SK-N-SH treated with all-trans-retinoic acid at 6 μM for 48 hours (cell line): ENCODE measurements around the gene PFKFB2.

ENCODE experiments used
- ATAC-seq: fragments of 200-7000 bp; cut with Tn5 transposase; 3 replicates; pipeline ENCODE4 v1.9.1; 2020; ENCODE audit warnings: mild to moderate bottlenecking, moderate library complexity
- ARNTL ChIP-seq: fragments of 450-650 bp; formaldehyde crosslinking; IDR thresholded peaks from 2 replicates; pipeline ENCODE4 v1.5.0; 2020; ENCODE audit warnings: low read depth, mild to moderate bottlenecking, moderate library complexity, borderline replicate concordance
- CSDC2 ChIP-seq: fragments of 250-450 bp; sonication (Bioruptor Pico); IDR thresholded peaks from 2 replicates; pipeline ENCODE4 v1.5.0; 2020; ENCODE audit warnings: mild to moderate bottlenecking, moderate library complexity
- ESRRG ChIP-seq: fragments of 250-450 bp; sonication (Bioruptor Pico); IDR thresholded peaks from 2 replicates; pipeline ENCODE4 v1.6.1; 2021; ENCODE audit warnings: mild to moderate bottlenecking
- ISL1 ChIP-seq: fragments of 250-450 bp; sonication (Bioruptor Pico); IDR thresholded peaks from 2 replicates; pipeline ENCODE4 v2.1.2; 2022; ENCODE audit warnings: mild to moderate bottlenecking, moderate library complexity
- OSR1 ChIP-seq: fragments of 250-450 bp; sonication (Bioruptor Pico); IDR thresholded peaks from 2 replicates; pipeline ENCODE4 v1.8.0; 2022; ENCODE audit warnings: moderate library complexity, mild to moderate bottlenecking, inconsistent platforms
- RARB ChIP-seq: fragments of 250-450 bp; sonication (Bioruptor Pico); IDR thresholded peaks from 2 replicates; pipeline ENCODE4 v1.8.0; 2021; ENCODE audit warnings: mild to moderate bottlenecking, moderate library complexity
- SNAI2 ChIP-seq: fragments of 250-450 bp; sonication (Bioruptor Pico); IDR thresholded peaks from 2 replicates; pipeline ENCODE4 v1.5.0; 2020; ENCODE audit warnings: mild to moderate bottlenecking, moderate library complexity
- TOX ChIP-seq: fragments of 250-450 bp; sonication (Bioruptor Pico); IDR thresholded peaks from 2 replicates; pipeline ENCODE4 v1.8.0; 2021; ENCODE audit warnings: mild to moderate bottlenecking, moderate library complexity, borderline replicate concordance
- ZC3H10 ChIP-seq: fragments of 250-450 bp; sonication (Bioruptor Pico); IDR thresholded peaks from 2 replicates; pipeline ENCODE4 v1.5.1; 2021; ENCODE audit warnings: mild to moderate bottlenecking, moderate library complexity
- ZFP3 ChIP-seq: fragments of 250-450 bp; sonication (Bioruptor Pico); IDR thresholded peaks from 2 replicates; pipeline ENCODE4 v1.5.0; 2020; ENCODE audit warnings: mild to moderate bottlenecking, moderate library complexity
- ZFP30 ChIP-seq: fragments of 450-650 bp; formaldehyde crosslinking; IDR thresholded peaks from 2 replicates; pipeline ENCODE4 v1.5.0; 2022; ENCODE audit warnings: mild to moderate bottlenecking, moderate library complexity
- ZNF565 ChIP-seq: fragments of 450-650 bp; formaldehyde crosslinking; conservative IDR thresholded peaks from 2 replicates; pipeline ENCODE4 v1.5.0; 2020; ENCODE audit warnings: low read depth, mild to moderate bottlenecking, moderate library complexity
- ZNF8 ChIP-seq: fragments of 450-650 bp; formaldehyde crosslinking; IDR thresholded peaks from 2 replicates; pipeline ENCODE4 v1.5.0; 2020; ENCODE audit warnings: mild to moderate bottlenecking, moderate library complexity
- TF ChIP-seq, protein P1 (sequence below): fragments of 250-450 bp; sonication (Bioruptor Pico); IDR thresholded peaks from 2 replicates; pipeline ENCODE4 v1.5.1; 2021; ENCODE audit warnings: mild to moderate bottlenecking, moderate library complexity
- TF ChIP-seq, protein P2 (sequence below): fragments of 250-450 bp; sonication (Bioruptor Pico); IDR thresholded peaks from 2 replicates; pipeline ENCODE4 v1.5.1; 2020; ENCODE audit warnings: low read depth, mild to moderate bottlenecking, moderate library complexity
- TF ChIP-seq, protein P3 (sequence below): fragments of 250-450 bp; sonication (Bioruptor Pico); IDR thresholded peaks from 2 replicates; pipeline ENCODE4 v1.8.0; 2020; ENCODE audit warnings: mild to moderate bottlenecking, moderate library complexity, borderline replicate concordance
- TF ChIP-seq, protein P4 (sequence below): fragments of 250-450 bp; sonication (Bioruptor Pico); IDR thresholded peaks from 2 replicates; pipeline ENCODE4 v1.8.0; 2021; ENCODE audit warnings: low read depth, mild to moderate bottlenecking, moderate library complexity, borderline replicate concordance
- TF ChIP-seq, protein P5 (sequence below): fragments of 250-450 bp; sonication (Bioruptor Pico); IDR thresholded peaks from 2 replicates; pipeline ENCODE4 v1.5.0; 2020; ENCODE audit warnings: mild to moderate bottlenecking, moderate library complexity

The PFKFB2 gene

DNA sequence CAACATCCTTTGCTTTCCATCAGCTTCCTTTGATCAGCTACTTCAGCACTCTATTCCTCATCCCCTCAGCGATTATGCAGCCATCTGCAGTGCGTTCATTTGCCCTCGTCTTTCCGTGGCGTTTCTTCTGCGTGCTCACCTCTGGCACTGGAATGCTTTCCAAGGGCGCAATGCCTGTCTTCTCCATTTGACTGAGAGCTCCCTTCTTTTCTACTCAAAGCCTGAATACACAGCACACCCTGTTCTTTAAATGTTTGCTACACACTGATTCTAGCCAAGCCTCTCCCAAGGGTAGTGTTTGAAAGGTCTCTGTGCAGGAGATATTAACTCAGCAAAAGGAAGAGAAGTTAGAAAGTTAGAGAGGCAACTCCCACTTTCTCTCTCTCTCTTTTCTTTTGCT is 43.1 kb upstream of the PFKFB2 start (continued):
- TF ChIP-seq ZFP3 (no peak), ESRRG (CRISPR knock-in tag) (no peak), TOX (no peak)

DNA sequence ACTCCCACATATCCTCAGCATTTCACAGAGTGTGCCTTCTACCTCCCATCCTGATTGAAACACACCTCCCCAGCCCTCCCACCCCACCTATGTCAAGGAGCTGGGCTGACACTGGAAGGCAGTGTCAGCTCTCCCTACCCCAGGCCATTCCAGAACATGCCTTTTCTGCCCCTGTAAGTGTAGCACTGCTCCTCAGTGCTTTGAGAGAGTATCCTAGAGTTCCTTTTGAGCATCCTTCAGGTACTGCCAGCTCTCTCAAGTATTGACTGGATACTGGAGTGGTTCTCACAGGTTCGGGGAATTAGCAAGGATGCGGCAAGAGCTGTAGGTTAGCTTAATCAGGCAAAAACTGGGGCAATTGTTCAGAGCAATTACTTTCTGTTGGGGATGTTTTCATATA is 42.3 kb upstream of the PFKFB2 start:
- no peak for TF ChIP-seq CSDC2
- no peak for TF ChIP-seq OSR1
- ATAC-seq, result no peak

DNA sequence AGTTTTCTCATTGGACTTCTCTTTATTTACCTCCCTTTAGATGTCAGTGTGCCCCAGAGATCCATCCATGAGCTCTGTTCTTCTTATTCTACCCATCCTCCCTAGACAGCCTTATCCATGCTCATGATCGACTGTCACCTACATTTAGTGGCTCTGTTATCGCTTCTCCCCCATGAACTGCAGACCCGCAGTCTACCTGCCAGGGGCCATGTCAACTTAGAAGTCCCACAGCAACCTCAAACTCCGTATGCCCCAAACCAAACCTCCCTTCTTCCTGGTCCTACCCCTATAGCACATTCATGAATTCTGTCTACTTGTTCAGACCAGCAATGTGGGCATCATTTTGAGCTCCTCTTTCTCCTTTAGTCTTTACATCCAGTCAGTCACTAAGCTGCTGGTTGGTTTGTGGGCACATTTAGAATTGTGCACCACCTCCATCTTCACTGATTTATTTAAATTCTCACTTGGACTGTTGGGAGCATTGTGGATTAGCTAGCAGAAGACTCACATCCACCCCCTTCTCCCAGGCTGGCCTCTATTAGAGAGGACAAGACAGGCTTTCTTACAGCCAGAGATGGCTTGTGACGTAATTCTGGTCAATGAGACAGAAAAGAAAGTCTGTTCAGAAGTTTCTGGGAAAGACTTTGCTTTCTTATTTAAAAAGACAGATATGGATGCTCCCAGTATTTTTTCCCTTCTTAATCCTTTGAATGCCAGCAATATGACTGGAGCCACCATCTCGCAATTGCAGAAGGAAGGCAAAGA is 39.6 kb upstream of the PFKFB2 start:
- TF ChIP-seq ESRRG (CRISPR knock-in tag) (no peak), ZNF8 (no peak)
- TF ChIP-seq, protein P1, sequence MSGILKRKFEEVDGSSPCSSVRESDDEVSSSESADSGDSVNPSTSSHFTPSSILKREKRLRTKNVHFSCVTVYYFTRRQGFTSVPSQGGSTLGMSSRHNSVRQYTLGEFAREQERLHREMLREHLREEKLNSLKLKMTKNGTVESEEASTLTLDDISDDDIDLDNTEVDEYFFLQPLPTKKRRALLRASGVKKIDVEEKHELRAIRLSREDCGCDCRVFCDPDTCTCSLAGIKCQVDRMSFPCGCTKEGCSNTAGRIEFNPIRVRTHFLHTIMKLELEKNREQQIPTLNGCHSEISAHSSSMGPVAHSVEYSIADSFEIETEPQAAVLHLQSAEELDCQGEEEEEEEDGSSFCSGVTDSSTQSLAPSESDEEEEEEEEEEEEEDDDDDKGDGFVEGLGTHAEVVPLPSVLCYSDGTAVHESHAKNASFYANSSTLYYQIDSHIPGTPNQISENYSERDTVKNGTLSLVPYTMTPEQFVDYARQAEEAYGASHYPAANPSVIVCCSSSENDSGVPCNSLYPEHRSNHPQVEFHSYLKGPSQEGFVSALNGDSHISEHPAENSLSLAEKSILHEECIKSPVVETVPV (CRISPR knock-in tag), result no peak
- TF ChIP-seq, protein P2, sequence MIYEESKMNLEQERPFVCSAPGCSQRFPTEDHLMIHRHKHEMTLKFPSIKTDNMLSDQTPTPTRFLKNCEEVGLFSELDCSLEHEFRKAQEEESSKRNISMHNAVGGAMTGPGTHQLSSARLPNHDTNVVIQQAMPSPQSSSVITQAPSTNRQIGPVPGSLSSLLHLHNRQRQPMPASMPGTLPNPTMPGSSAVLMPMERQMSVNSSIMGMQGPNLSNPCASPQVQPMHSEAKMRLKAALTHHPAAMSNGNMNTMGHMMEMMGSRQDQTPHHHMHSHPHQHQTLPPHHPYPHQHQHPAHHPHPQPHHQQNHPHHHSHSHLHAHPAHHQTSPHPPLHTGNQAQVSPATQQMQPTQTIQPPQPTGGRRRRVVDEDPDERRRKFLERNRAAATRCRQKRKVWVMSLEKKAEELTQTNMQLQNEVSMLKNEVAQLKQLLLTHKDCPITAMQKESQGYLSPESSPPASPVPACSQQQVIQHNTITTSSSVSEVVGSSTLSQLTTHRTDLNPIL (CRISPR knock-in tag), result no peak
- TF ChIP-seq, protein P3, sequence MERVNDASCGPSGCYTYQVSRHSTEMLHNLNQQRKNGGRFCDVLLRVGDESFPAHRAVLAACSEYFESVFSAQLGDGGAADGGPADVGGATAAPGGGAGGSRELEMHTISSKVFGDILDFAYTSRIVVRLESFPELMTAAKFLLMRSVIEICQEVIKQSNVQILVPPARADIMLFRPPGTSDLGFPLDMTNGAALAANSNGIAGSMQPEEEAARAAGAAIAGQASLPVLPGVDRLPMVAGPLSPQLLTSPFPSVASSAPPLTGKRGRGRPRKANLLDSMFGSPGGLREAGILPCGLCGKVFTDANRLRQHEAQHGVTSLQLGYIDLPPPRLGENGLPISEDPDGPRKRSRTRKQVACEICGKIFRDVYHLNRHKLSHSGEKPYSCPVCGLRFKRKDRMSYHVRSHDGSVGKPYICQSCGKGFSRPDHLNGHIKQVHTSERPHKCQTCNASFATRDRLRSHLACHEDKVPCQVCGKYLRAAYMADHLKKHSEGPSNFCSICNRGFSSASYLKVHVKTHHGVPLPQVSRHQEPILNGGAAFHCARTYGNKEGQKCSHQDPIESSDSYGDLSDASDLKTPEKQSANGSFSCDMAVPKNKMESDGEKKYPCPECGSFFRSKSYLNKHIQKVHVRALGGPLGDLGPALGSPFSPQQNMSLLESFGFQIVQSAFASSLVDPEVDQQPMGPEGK (CRISPR knock-in tag), result no peak
- TF ChIP-seq, all 23 proteins: peak for 0
- ATAC-seq, result no peak

DNA sequence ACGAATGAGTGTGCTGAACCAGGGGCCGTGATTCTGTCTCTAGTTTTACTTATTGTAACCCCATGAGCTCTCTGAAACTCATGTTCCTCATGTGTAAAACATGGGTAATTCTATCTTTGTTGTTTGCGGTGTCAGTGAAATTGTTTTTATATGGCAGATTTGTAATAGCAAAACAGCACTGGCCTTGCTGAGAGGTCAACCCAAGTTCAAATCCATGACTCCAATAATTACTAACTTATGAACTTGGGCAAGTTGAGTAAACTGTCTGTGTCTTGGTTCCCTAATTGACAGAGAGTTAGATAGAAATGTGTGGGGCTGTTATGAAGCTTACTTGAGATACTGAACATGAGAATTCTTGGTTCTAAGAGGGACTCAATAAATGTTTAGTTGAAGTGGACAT is 38.3 kb upstream of the PFKFB2 start:
- TF ChIP-seq, protein P3 (CRISPR knock-in tag), result no peak
- TF ChIP-seq, protein P4, sequence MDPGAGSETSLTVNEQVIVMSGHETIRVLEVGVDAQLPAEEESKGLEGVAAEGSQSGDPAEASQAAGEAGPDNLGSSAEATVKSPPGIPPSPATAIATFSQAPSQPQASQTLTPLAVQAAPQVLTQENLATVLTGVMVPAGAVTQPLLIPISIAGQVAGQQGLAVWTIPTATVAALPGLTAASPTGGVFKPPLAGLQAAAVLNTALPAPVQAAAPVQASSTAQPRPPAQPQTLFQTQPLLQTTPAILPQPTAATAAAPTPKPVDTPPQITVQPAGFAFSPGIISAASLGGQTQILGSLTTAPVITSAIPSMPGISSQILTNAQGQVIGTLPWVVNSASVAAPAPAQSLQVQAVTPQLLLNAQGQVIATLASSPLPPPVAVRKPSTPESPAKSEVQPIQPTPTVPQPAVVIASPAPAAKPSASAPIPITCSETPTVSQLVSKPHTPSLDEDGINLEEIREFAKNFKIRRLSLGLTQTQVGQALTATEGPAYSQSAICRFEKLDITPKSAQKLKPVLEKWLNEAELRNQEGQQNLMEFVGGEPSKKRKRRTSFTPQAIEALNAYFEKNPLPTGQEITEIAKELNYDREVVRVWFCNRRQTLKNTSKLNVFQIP (CRISPR knock-in tag), result no peak
- no peak for TF ChIP-seq RARB
- TF ChIP-seq, protein P5, sequence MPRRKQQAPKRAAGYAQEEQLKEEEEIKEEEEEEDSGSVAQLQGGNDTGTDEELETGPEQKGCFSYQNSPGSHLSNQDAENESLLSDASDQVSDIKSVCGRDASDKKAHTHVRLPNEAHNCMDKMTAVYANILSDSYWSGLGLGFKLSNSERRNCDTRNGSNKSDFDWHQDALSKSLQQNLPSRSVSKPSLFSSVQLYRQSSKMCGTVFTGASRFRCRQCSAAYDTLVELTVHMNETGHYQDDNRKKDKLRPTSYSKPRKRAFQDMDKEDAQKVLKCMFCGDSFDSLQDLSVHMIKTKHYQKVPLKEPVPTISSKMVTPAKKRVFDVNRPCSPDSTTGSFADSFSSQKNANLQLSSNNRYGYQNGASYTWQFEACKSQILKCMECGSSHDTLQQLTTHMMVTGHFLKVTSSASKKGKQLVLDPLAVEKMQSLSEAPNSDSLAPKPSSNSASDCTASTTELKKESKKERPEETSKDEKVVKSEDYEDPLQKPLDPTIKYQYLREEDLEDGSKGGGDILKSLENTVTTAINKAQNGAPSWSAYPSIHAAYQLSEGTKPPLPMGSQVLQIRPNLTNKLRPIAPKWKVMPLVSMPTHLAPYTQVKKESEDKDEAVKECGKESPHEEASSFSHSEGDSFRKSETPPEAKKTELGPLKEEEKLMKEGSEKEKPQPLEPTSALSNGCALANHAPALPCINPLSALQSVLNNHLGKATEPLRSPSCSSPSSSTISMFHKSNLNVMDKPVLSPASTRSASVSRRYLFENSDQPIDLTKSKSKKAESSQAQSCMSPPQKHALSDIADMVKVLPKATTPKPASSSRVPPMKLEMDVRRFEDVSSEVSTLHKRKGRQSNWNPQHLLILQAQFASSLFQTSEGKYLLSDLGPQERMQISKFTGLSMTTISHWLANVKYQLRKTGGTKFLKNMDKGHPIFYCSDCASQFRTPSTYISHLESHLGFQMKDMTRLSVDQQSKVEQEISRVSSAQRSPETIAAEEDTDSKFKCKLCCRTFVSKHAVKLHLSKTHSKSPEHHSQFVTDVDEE (CRISPR knock-in tag), result no peak
- TF ChIP-seq TOX, result no peak
- TF ChIP-seq OSR1, result no peak
- TF ChIP-seq ZNF565, result no peak
- TF ChIP-seq ZC3H10 (CRISPR knock-in tag), result no peak
- TF ChIP-seq ISL1, result no peak
- no peak for TF ChIP-seq ESRRG (CRISPR knock-in tag)
- TF ChIP-seq ZFP3, result no peak
- TF ChIP-seq ARNTL (CRISPR knock-in tag), result no peak
- TF ChIP-seq ZFP30, result no peak
- no peak for TF ChIP-seq SNAI2 (CRISPR knock-in tag)
- ATAC-seq, result no peak
